Prostate gland (tissue), 2 donors: Measurements from ENCODE around the gene CCDC97.

Experiments used
- CTCF ChIP-seq, 4 experiments: fragments of 200-600 bp in 2 of 4; fragments of 450-650 bp in 2 of 4; sonication (generic) in 2 of 4; IDR thresholded peaks; 1 replicate in 3 of 4; 2 replicates in 1 of 4; pipeline ENCODE4 v1.5.1; 2016 to 2019; ENCODE audit warnings: antibody characterized with exemption in 4 of 4, mild to moderate bottlenecking in 2 of 4, moderate library complexity in 2 of 4
- POLR2AphosphoS5 ChIP-seq: sonication (generic); formaldehyde crosslinking; IDR thresholded peaks from one replicate; pipeline ENCODE4 v1.6.1; 2017; ENCODE audit warnings: antibody characterized with exemption

- TF ChIP-seq POLR2AphosphoS5 (no peak), CTCF (IDR thresholded peaks at IDR 0.05) (no peak)
Observed at GRCh38 chr19:41320185-41320518, 10.2 kb downstream of the CCDC97 start.
